ENCODE data around the gene CRIM1.

The CRIM1 gene

DNA sequence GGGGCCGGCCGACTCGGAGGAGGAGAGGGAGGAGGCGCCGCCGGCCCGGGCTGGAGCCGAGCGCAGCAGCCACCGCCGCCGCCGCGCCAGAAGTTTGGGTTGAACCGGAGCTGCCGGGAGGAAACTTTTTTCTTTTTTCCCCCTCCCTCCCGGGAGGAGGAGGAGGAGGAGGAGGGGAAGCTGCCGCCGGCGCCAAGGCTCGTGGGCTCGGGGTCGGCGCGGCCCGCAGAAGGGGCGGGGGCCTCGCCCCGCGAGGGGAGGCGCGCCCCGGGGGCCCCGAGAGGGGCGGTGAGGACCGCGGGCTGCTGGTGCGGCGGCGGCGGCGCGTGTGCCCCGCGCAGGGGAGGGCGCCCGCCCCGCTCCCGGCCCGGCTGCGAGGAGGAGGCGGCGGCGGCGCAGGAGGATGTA is 316 bp downstream of the CRIM1 start:
- peaks cover 39% of the 10 kb centered on the region for H3K4me1 Mint-ChIP-seq
- peak overlapping the region in 2 of 3 experiments; percentile 82 to 85 for H3K4me3 Mint-ChIP-seq
- TF ChIP-seq, protein P1, sequence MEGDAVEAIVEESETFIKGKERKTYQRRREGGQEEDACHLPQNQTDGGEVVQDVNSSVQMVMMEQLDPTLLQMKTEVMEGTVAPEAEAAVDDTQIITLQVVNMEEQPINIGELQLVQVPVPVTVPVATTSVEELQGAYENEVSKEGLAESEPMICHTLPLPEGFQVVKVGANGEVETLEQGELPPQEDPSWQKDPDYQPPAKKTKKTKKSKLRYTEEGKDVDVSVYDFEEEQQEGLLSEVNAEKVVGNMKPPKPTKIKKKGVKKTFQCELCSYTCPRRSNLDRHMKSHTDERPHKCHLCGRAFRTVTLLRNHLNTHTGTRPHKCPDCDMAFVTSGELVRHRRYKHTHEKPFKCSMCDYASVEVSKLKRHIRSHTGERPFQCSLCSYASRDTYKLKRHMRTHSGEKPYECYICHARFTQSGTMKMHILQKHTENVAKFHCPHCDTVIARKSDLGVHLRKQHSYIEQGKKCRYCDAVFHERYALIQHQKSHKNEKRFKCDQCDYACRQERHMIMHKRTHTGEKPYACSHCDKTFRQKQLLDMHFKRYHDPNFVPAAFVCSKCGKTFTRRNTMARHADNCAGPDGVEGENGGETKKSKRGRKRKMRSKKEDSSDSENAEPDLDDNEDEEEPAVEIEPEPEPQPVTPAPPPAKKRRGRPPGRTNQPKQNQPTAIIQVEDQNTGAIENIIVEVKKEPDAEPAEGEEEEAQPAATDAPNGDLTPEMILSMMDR (IDR thresholded peaks at IDR 0.05; ENCODE audit: unreplicated experiment in 3 of 3), result no peak
- H3K27me3 Mint-ChIP-seq (ENCODE audit: low read depth), result peaks cover 26% of the 10 kb centered on the region
- H3K9me3 Mint-ChIP-seq, result no peaks in the 10 kb centered on the region
- no peaks in the 10 kb centered on the region for H3K36me3 Mint-ChIP-seq (ENCODE audit: low read depth)
- peak overlapping the region in 1 of 3 experiments; percentile 37 for H3K27ac Mint-ChIP-seq

DNA sequence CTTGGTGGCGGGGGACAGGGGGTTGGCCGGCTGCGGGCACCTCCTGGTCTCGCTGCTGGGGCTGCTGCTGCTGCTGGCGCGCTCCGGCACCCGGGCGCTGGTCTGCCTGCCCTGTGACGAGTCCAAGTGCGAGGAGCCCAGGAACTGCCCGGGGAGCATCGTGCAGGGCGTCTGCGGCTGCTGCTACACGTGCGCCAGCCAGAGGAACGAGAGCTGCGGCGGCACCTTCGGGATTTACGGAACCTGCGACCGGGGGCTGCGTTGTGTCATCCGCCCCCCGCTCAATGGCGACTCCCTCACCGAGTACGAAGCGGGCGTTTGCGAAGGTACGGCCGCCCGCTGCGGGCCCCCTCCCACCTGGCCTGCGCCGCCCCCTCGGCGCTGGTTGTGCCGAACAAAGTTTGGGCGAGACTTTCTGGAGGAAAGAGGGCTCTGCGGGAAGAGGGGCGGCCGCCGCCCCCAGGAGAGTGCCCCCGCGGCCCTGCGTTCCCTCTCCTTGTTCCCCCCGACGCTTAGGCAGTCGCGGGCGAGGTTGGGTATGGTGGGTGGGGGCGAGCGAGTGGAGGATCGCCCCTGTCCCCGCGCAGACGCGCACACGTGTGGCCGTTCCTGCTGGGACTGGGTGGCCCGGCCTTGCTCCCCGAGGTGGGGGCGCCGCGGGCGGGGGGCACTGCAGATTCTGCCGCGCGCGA is 866 bp downstream of the CRIM1 start:
- peaks cover 45% of the 10 kb centered on the region for H3K4me1 Mint-ChIP-seq
- H3K9me3 Mint-ChIP-seq, result no peaks in the 10 kb centered on the region
- TF ChIP-seq, protein P1 (IDR thresholded peaks at IDR 0.05; ENCODE audit: unreplicated experiment in 3 of 3), result no peak
- peaks cover 26% of the 10 kb centered on the region for H3K27me3 Mint-ChIP-seq (ENCODE audit: low read depth)
- H3K4me3 Mint-ChIP-seq, result peak overlapping the region; percentile 92 to 96 (median 96)
- H3K36me3 Mint-ChIP-seq (ENCODE audit: low read depth), result no peaks in the 10 kb centered on the region
- peak overlapping the region; percentile 69 to 91 (median 90) for H3K27ac Mint-ChIP-seq

DNA sequence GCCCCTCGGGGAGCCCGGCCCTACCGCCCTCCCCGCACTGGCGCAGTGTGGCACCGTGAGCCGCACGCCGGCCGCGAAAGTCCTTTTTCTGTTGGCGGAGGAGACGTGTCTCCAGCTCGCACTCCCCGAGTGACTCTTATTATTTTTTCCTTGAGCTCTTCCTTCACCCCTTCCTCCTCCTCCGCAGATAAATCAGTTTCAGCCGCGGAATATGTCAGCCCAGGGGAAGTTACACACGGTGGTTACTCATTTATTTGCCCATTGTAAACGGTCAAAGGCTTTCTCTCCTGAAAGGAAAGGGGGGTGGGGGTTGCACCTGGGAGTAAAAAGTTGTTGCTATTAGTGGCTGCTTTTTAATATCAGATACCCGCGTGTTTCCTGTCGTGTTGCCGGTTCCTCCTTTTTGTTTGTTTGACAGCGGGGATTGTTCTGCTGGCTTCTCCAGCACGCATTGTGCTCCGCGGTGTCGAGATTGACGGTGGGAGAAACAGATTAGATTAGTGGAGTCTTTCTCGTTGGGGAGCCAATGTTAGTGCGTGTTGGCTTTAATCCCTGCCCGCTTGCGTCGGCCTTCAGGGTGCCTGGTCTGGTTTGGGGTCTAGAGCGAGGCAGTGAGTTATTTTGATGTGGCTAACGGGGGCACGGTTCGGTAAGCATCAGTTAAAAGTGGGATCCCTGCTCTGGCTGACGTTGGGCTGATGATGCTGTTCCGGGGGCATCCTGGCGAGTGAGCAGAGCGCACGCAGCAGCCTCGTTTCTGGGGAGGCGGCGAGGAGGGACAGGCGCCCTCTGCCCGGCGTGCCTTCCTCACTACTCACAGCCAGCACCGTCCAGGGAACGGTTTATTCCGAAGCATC is 1.6 kb downstream of the CRIM1 start:
- no peaks in the 10 kb centered on the region for H3K36me3 Mint-ChIP-seq (ENCODE audit: low read depth)
- H3K27ac Mint-ChIP-seq, result peak overlapping the region; percentile 69 to 91 (median 90)
- TF ChIP-seq, protein P1 (IDR thresholded peaks at IDR 0.05; ENCODE audit: unreplicated experiment in 3 of 3), result no peak
- H3K27me3 Mint-ChIP-seq (ENCODE audit: low read depth), result peaks cover 26% of the 10 kb centered on the region
- peak overlapping the region; percentile 92 to 96 (median 96) for H3K4me3 Mint-ChIP-seq
- H3K4me1 Mint-ChIP-seq, result peaks cover 52% of the 10 kb centered on the region
- H3K9me3 Mint-ChIP-seq, result no peaks in the 10 kb centered on the region

DNA sequence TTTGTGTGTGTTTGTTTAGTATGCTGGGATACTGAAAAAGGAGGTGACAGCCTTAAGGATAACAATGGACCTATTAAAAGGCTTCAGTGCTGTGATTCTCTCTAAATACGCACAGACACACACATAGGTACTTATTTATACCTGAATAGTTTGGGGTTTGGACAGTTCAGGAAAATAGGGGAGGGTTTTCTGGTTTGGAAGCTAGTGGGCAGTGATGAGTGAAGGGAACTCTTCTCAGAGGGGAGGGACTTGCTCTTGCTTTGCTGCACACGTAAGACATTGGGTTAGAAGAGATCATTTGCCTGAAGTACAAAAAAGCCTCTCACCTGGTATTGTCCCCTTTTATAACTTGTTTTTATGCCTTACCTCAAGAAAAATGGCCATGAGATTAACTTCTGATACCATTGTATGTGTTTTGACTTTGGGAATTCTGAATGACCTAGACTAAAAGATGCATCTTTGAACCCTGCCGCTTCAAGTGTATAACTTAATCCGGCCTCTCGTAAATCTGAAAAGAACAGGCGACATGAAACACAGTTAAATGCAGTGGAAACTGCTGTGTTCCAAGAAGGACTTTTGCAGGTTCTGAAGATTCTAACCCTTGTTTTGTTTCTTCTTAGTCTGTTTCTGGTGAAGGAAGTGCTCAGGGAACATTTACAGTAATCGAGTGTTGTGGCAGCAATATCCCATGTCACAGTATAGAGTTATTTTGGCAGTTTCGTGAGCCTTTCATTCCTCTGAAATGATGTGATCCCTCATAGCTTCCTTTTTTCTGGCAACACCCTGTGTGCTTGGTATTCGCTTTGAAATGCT is 2.5 kb downstream of the CRIM1 start:
- peaks cover 26% of the 10 kb centered on the region for H3K27me3 Mint-ChIP-seq (ENCODE audit: low read depth)
- TF ChIP-seq, protein P1 (IDR thresholded peaks at IDR 0.05; ENCODE audit: unreplicated experiment in 3 of 3), result peak; percentile 41 to 59 (median 50)
- H3K4me1 Mint-ChIP-seq, result peaks cover 54% of the 10 kb centered on the region
- no peaks in the 10 kb centered on the region for H3K9me3 Mint-ChIP-seq
- no peaks in the 10 kb centered on the region for H3K36me3 Mint-ChIP-seq (ENCODE audit: low read depth)
- H3K27ac Mint-ChIP-seq, result peak overlapping the region; percentile 69 to 91 (median 90)
- H3K4me3 Mint-ChIP-seq, result peak overlapping the region; percentile 92 to 96 (median 96)

DNA sequence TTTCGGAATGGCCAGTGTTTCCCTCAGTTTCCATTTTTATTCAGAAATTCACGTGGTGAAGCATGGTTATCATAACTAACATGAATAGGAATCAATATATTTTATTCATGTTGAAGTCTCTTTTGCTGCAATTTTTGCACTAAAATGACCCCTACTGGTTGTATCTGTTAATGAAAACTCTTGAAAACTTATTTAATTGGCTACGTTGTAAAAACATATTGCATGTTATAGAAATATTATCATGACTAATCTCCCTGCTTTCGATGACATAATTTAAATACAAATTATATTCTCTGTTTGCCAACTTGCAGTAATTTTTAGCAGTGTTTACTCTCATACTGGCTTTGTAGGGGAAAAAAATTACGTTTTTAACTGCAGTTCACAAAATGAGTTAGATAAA is 3.5 kb downstream of the CRIM1 start:
- Mint-ChIP-seq H3K27ac (peak overlapping the region; percentile 54 to 90 (median 69)), H3K4me3 (peak overlapping the region; percentile 92 to 96 (median 96)), H3K4me1 (peaks cover 54% of the 10 kb centered on the region), H3K27me3 (ENCODE audit: low read depth) (peaks cover 19% of the 10 kb centered on the region), H3K36me3 (ENCODE audit: low read depth) (no peaks in the 10 kb centered on the region), H3K9me3 (no peaks in the 10 kb centered on the region)
- TF ChIP-seq, protein P1 (IDR thresholded peaks at IDR 0.05; ENCODE audit: unreplicated experiment in 3 of 3), result peak; percentile 28 to 56 (median 43)

Measured in nephron (organoid).